Liver (tissue), 9 donors: ENCODE measurements around the gene WNT1. TPM values are rescaled to one million over a fixed set of nuclear protein-coding genes. Genes with fewer than 3 reads are reported as not detected.
A peak's percentile ranks its signal among the peaks of the same experiment; 100 is the strongest.

Experiments used
- DNase-seq: peaks from one replicate; pipeline ENCODE4 v3.0.0-alpha.2; 2017; ENCODE audit warnings: low spot score
- H3K27ac ChIP-seq, 2 donors: one replicate each; pipeline ENCODE4 v1.7.0; 2013; ENCODE audit warnings: inconsistent platforms in 2 of 2, low read length in 2 of 2, control low read depth in 1 of 2, low read depth in 1 of 2, mild to moderate bottlenecking in 1 of 2
- H3K27me3 ChIP-seq, 4 donors: one replicate each; pipeline versions ENCODE4 v1.6.1 to v1.7.0; 2013; ENCODE audit warnings: low read length in 3 of 4, inconsistent platforms in 1 of 4, mild to moderate bottlenecking in 1 of 4, moderate library complexity in 1 of 4; ENCODE audit not compliant: control insufficient read depth in 4 of 4, insufficient read depth in 4 of 4
- H3K36me3 ChIP-seq, 4 donors: one replicate each; pipeline versions ENCODE4 v1.6.1 to v1.7.0; 2013; ENCODE audit warnings: low read length in 3 of 4, mild to moderate bottlenecking in 3 of 4, low read depth in 1 of 4, moderate library complexity in 1 of 4; ENCODE audit not compliant: control insufficient read depth in 4 of 4, insufficient read depth in 3 of 4
- H3K4me1 ChIP-seq, 4 donors: one replicate each; pipeline versions ENCODE4 v1.6.1 to v1.7.0; 2013; ENCODE audit warnings: low read length in 3 of 4, mild to moderate bottlenecking in 3 of 4, moderate library complexity in 1 of 4; ENCODE audit not compliant: control insufficient read depth in 4 of 4, insufficient read depth in 4 of 4
- H3K4me3 ChIP-seq, 3 donors: one replicate each; pipeline versions ENCODE4 v1.6.1 to v1.7.0; 2013; ENCODE audit warnings: low read length in 3 of 3, control low read depth in 1 of 3, low read depth in 1 of 3, mild to moderate bottlenecking in 1 of 3
- H3K9ac ChIP-seq, 2 donors: one replicate each; pipeline ENCODE4 v1.7.0; 2013; ENCODE audit warnings: low read length in 2 of 2, mild to moderate bottlenecking in 2 of 2, moderate library complexity in 2 of 2, control low read depth in 1 of 2, low read depth in 1 of 2
- H3K9me3 ChIP-seq, 4 donors: one replicate each; pipeline versions ENCODE4 v1.6.1 to v1.7.0; 2013; ENCODE audit warnings: low read length in 3 of 4; ENCODE audit not compliant: control insufficient read depth in 4 of 4
- ATF3 ChIP-seq: IDR thresholded peaks from 2 replicates; pipeline ENCODE4 v1.6.1; 2016; ENCODE audit warnings: antibody characterized with exemption
- EGR1 ChIP-seq, 2 donors: IDR thresholded peaks; 2 replicates each; pipeline ENCODE4 v1.6.1; 2016 to 2018; ENCODE audit warnings: antibody characterized with exemption in 2 of 2, low read depth in 2 of 2
- FOXA1 ChIP-seq: IDR thresholded peaks from 2 replicates; pipeline ENCODE4 v1.6.1; 2016; ENCODE audit warnings: antibody characterized with exemption
- FOXA2 ChIP-seq: IDR thresholded peaks from 2 replicates; pipeline ENCODE4 v1.6.1; 2016; ENCODE audit warnings: antibody characterized with exemption
- GABPA ChIP-seq, 2 donors: IDR thresholded peaks in 1 of 2; conservative IDR thresholded peaks in 1 of 2; 2 replicates each; pipeline ENCODE4 v1.6.1; 2016; ENCODE audit warnings: antibody characterized with exemption in 2 of 2, mild to moderate bottlenecking in 1 of 2, moderate library complexity in 1 of 2
- HNF4A ChIP-seq, 2 donors: conservative IDR thresholded peaks; 2 replicates each; pipeline ENCODE4 v1.6.1; 2016; ENCODE audit warnings: antibody characterized with exemption in 2 of 2, mild to moderate bottlenecking in 2 of 2
- HNF4G ChIP-seq: IDR thresholded peaks from 2 replicates; pipeline ENCODE4 v1.6.1; 2016; ENCODE audit warnings: antibody characterized with exemption
- JUND ChIP-seq, 2 donors: IDR thresholded peaks; 2 replicates each; pipeline ENCODE4 v1.6.1; 2016; ENCODE audit warnings: antibody characterized with exemption in 2 of 2
- NR2F2 ChIP-seq: IDR thresholded peaks from 2 replicates; pipeline ENCODE4 v1.6.1; 2016; ENCODE audit warnings: antibody characterized with exemption
- RAD21 ChIP-seq, 2 donors: IDR thresholded peaks; 2 replicates each; pipeline ENCODE4 v1.6.1; 2016; ENCODE audit warnings: antibody characterized with exemption in 2 of 2, mild to moderate bottlenecking in 2 of 2
- REST ChIP-seq: IDR thresholded peaks from 2 replicates; pipeline ENCODE4 v1.6.1; 2016; ENCODE audit warnings: antibody characterized with exemption, mild to moderate bottlenecking
- TAF1 ChIP-seq: conservative IDR thresholded peaks from 2 replicates; pipeline ENCODE4 v1.6.1; 2016; ENCODE audit warnings: antibody characterized with exemption, mild to moderate bottlenecking
- YY1 ChIP-seq: IDR thresholded peaks from 2 replicates; pipeline ENCODE4 v1.6.1; 2016; ENCODE audit warnings: antibody characterized with exemption, mild to moderate bottlenecking
- ZBTB33 ChIP-seq: IDR thresholded peaks from 2 replicates; pipeline ENCODE4 v1.6.1; 2016; ENCODE audit warnings: antibody characterized with exemption
- WGBS: extraction: QIAGEN DNeasy Blood & Tissue Kit; methylation state at CpG from one replicate; pipeline ENCODE4 v1.1.7; 2013; 5-methylcytosine and 5-hydroxymethylcytosine counted together
- polyA plus RNA-seq, 2 donors: library from polyadenylated mRNA; stranded (reverse) in 1 of 2; unstranded in 1 of 2; fragments of 200-250 nt in 1 of 2; fragments of >200 nt in 1 of 2; fragmentation: Nextera tagmentation in 1 of 2; extraction: Ambion mirVana in 1 of 2; gene quantifications; one replicate each; pipeline versions ENCODE4 v1.2.1 to v1.2.3, GENCODE V29; 2013 to 2015
- total RNA-seq, 2 donors: library from RNA; depleted of rRNA; stranded (reverse); fragments of >200 nt; gene quantifications; one replicate each; pipeline ENCODE4 v1.2.3, GENCODE V29; 2014
- donor health status: healthy.
- donor health status: healthy.
- donor health status: healthy.
- donor health status: healthy.
- donor health status: healthy.

WNT1 gene
- total and polyA plus RNA-seq, 4 donors, result not detected

GRCh38 chr12:48957141-48958048 lies 20.7 kb upstream of the WNT1 start, which contains the start of gene ARF3:
ARF3 (minus strand) TSS chr12:48957487; CDS start chr12:48941095, 16,392 bp downstream.
- Histone ChIP-seq H3K27me3 (no peaks in the 10 kb centered on the region), H3K9me3 (no peaks in the 10 kb centered on the region), H3K4me3 (peak within 1 kb of the TSS; percentile 70 to 84 (median 83)), H3K36me3 (no peaks in the 10 kb centered on the region), H3K9ac (peak within 1 kb of the TSS in 1 of 2 donors; percentile 68), H3K4me1 (peaks cover 0 to 22% (median 10%) of the 10 kb centered on the region in 4 donors), H3K27ac (peak within 1 kb of the TSS; percentile 64 to 74)
- 1% methylated on average over 58 of the region's 58 CpGs for WGBS
- TF ChIP-seq ATF3 (no peak), GABPA (IDR thresholded peaks at IDR 0.05 in 1 of 2, conservative IDR thresholded peaks at IDR 0.05 in 1 of 2) (peak; percentile 30 to 79), ZBTB33 (peak; percentile 99), YY1 (peak; percentile 23), NR2F2 (no peak)
- DNase-seq, result peak; percentile 85

- no peak for TF ChIP-seq GABPA (IDR thresholded peaks at IDR 0.05 in 1 of 2, conservative IDR thresholded peaks at IDR 0.05 in 1 of 2)
- no peak overlapping the region for H3K9ac ChIP-seq
- no peaks in the 10 kb centered on the region for H3K27me3 ChIP-seq
- H3K27ac ChIP-seq, result no peak overlapping the region
- DNase-seq, result no peak
- H3K4me3 ChIP-seq, result peak overlapping the region in 2 of 3 donors; percentile 83 to 84
- peaks cover 0 to 22% (median 10%) of the 10 kb centered on the region in 4 donors for H3K4me1 ChIP-seq
- H3K9me3 ChIP-seq, result no peaks in the 10 kb centered on the region
- WGBS, result 41% methylated on average over 3 of the region's 3 CpGs
- H3K36me3 ChIP-seq, result no peaks in the 10 kb centered on the region
Observed at GRCh38 chr12:48958049-48958388, 20.1 kb upstream of the WNT1 start.

GRCh38 chr12:48960834-48961233 lies 17.3 kb upstream of the WNT1 start:
- Histone ChIP-seq H3K27ac (no peak overlapping the region), H3K4me3 (no peak overlapping the region), H3K27me3 (no peaks in the 10 kb centered on the region), H3K4me1 (peaks cover 0 to 17% (median 10%) of the 10 kb centered on the region in 4 donors), H3K9me3 (no peaks in the 10 kb centered on the region), H3K9ac (no peak overlapping the region), H3K36me3 (no peaks in the 10 kb centered on the region)
- no peak for DNase-seq
- 68% methylated on average over 3 of the region's 3 CpGs for WGBS
- TF ChIP-seq FOXA1 (no peak), RAD21 (IDR thresholded peaks at IDR 0.05) (no peak), JUND (IDR thresholded peaks at IDR 0.05) (no peak), NR2F2 (no peak), FOXA2 (no peak), GABPA (IDR thresholded peaks at IDR 0.05 in 1 of 2, conservative IDR thresholded peaks at IDR 0.05 in 1 of 2) (no peak), HNF4A (conservative IDR thresholded peaks at IDR 0.05) (no peak), ATF3 (no peak), REST (no peak), EGR1 (IDR thresholded peaks at IDR 0.05; ENCODE audit: low read depth in 2 of 2) (no peak), HNF4G (no peak), TAF1 (no peak), YY1 (no peak)
